Fibroblast of the conjunctiva (primary cell): ENCODE results near the gene CYP46A1.
"Not testable (repeated sequence)": the region's sequence is repeated elsewhere in the genome, so short reads cannot be mapped to it uniquely, and the experiment has no call there.

Experiments
- DNase-seq: peaks from one replicate; pipeline ENCODE4 v3.0.0-alpha.2; 2010; ENCODE audit warnings: low read depth

The CYP46A1 gene

GRCh38 chr14:99683619-99684409 is at the start of gene CYP46A1:
CYP46A1 (plus strand) TSS chr14:99684298; CDS start chr14:99684418, 120 bp downstream.
- peak; percentile 100 for DNase-seq

- DNase-seq = no peak
These were observed 49.7 kb upstream of the CYP46A1 start for GRCh38 chr14:99634443-99634842.

- DNase-seq = no peak
These were observed 49.0 kb upstream of the CYP46A1 start for GRCh38 chr14:99635116-99635515.

GRCh38 chr14:99636487-99636886 is 47.6 kb upstream of the CYP46A1 start:
- no peak for DNase-seq

GRCh38 chr14:99637624-99638023 is 46.5 kb upstream of the CYP46A1 start:
- DNase-seq = no peak

GRCh38 chr14:99642771-99643170 is 41.3 kb upstream of the CYP46A1 start:
- DNase-seq = not testable (repeated sequence)

- DNase-seq = no peak
These were observed 40.8 kb upstream of the CYP46A1 start for GRCh38 chr14:99643343-99643742.

GRCh38 chr14:99644035-99644587 is 40.0 kb upstream of the CYP46A1 start:
- no peak for DNase-seq

- no peak for DNase-seq
These were observed 39.2 kb upstream of the CYP46A1 start, which contains the start of gene HHIPL1 for GRCh38 chr14:99644723-99645544. HHIPL1 (plus strand) TSS chr14:99645129; CDS start chr14:99645208, 79 bp downstream.

GRCh38 chr14:99645545-99646505 is 38.3 kb upstream of the CYP46A1 start:
- no peak for DNase-seq

GRCh38 chr14:99647411-99647810 is 36.7 kb upstream of the CYP46A1 start:
- no peak for DNase-seq

GRCh38 chr14:99648027-99648784 is 35.9 kb upstream of the CYP46A1 start:
- no peak for DNase-seq

GRCh38 chr14:99649219-99649618 is 34.9 kb upstream of the CYP46A1 start:
- DNase-seq = peak; percentile 26

- no peak for DNase-seq
These were observed 34.5 kb upstream of the CYP46A1 start for GRCh38 chr14:99649643-99650042.

GRCh38 chr14:99650189-99650588 is 33.9 kb upstream of the CYP46A1 start:
- DNase-seq = no peak

- DNase-seq = no peak
These were observed 31.9 kb upstream of the CYP46A1 start for GRCh38 chr14:99651953-99652746.

- DNase-seq = peak; percentile 62
These were observed 29.7 kb upstream of the CYP46A1 start for GRCh38 chr14:99654235-99654985.

- no peak for DNase-seq
These were observed 28.6 kb upstream of the CYP46A1 start for GRCh38 chr14:99655521-99655920.

GRCh38 chr14:99656171-99656570 is 27.9 kb upstream of the CYP46A1 start:
- no peak for DNase-seq
